22Rv1 (cell line): ENCODE data around the gene FHAD1.

Source experiments
- H3K27ac ChIP-seq: fragments of 450-650 bp; 2 replicates; pipeline ENCODE4 v1.5.1; 2017
- ZFX ChIP-seq: fragments of 450-650 bp; IDR thresholded peaks from 2 replicates; pipeline ENCODE4 v1.6.1; 2017; ENCODE audit warnings: antibody characterized with exemption, borderline replicate concordance
- TF ChIP-seq, protein P1 (sequence below): fragments of 450-650 bp; IDR thresholded peaks from 2 replicates; pipeline ENCODE4 v1.5.1; 2017; ENCODE audit warnings: mild to moderate bottlenecking

Gene FHAD1

GRCh38 chr1:15418806-15419515 lies 171.9 kb downstream of the FHAD1 start:
- no peak for TF ChIP-seq ZFX
- TF ChIP-seq, protein P1, sequence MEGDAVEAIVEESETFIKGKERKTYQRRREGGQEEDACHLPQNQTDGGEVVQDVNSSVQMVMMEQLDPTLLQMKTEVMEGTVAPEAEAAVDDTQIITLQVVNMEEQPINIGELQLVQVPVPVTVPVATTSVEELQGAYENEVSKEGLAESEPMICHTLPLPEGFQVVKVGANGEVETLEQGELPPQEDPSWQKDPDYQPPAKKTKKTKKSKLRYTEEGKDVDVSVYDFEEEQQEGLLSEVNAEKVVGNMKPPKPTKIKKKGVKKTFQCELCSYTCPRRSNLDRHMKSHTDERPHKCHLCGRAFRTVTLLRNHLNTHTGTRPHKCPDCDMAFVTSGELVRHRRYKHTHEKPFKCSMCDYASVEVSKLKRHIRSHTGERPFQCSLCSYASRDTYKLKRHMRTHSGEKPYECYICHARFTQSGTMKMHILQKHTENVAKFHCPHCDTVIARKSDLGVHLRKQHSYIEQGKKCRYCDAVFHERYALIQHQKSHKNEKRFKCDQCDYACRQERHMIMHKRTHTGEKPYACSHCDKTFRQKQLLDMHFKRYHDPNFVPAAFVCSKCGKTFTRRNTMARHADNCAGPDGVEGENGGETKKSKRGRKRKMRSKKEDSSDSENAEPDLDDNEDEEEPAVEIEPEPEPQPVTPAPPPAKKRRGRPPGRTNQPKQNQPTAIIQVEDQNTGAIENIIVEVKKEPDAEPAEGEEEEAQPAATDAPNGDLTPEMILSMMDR, result no peak
- H3K27ac ChIP-seq, result no peak overlapping the region

- TF ChIP-seq, protein P1, result no peak
- TF ChIP-seq ZFX, result no peak
These were observed 173.9 kb downstream of the FHAD1 start for GRCh38 chr1:15420853-15421465.

GRCh38 chr1:15422871-15423270 lies 175.8 kb downstream of the FHAD1 start:
- H3K27ac ChIP-seq, result no peak overlapping the region
- TF ChIP-seq, protein P1, result no peak
- no peak for TF ChIP-seq ZFX

More at GRCh38 chr1:15420853-15421465, 173.9 kb downstream of the FHAD1 start:
- H3K27ac ChIP-seq, result no peak overlapping the region

GRCh38 chr1:15423355-15424077 lies 176.5 kb downstream of the FHAD1 start:
- TF ChIP-seq ZFX, result no peak
- TF ChIP-seq, protein P1, result no peak
- no peak overlapping the region for H3K27ac ChIP-seq

- no peak for TF ChIP-seq ZFX
- TF ChIP-seq, protein P1, result no peak
- no peak overlapping the region for H3K27ac ChIP-seq
These were observed 177.2 kb downstream of the FHAD1 start for GRCh38 chr1:15424146-15424667.

- TF ChIP-seq, protein P1, result no peak
- TF ChIP-seq ZFX, result no peak
- H3K27ac ChIP-seq, result no peak overlapping the region
These were observed 178.0 kb downstream of the FHAD1 start for GRCh38 chr1:15424981-15425380.

DNA sequence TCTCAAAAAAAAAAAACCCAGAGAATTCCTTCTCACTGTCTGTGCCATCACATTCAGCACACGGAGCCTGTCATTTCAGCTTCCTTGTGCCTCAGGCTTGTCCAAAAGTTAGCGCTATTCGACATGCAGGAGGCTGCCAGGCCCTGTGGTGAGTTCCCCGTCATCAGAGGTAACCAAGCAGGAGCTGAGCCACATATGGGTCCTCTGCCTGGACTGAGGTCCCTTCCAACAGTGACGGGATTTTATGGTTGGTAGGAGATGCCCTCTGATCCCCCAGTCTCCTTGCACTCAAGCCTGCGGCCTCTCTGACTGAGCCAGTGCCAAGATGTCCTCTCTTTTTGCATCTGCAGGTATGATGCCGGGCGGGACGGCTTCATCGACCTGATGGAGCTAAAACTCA lies 178.5 kb downstream of the FHAD1 start:
- H3K27ac ChIP-seq, result no peak overlapping the region
- TF ChIP-seq ZFX, result no peak
- TF ChIP-seq, protein P1, result no peak
